WI38 (cell line): Measurements from ENCODE around the gene OR52N5.

ENCODE experiments used
- H3K4me3 ChIP-seq: 2 replicates; pipeline ENCODE4 v1.5.1; 2011; ENCODE audit warnings: low read depth, mild to moderate bottlenecking, control low read depth, low read length
- CTCF ChIP-seq: IDR thresholded peaks from 2 replicates; pipeline ENCODE4 v1.5.1; 2012; ENCODE audit warnings: low read depth, mild to moderate bottlenecking, control low read depth, low read length

Gene OR52N5

GRCh38 chr11:5749836-5750235 is 33.3 kb downstream of the OR52N5 start:
- no peak for TF ChIP-seq CTCF
- H3K4me3 ChIP-seq = no peak overlapping the region

- no peak overlapping the region for H3K4me3 ChIP-seq
- no peak for TF ChIP-seq CTCF
Observed at GRCh38 chr11:5746614-5747013, 36.5 kb downstream of the OR52N5 start.

GRCh38 chr11:5738431-5738830 is 44.7 kb downstream of the OR52N5 start:
- TF ChIP-seq CTCF = no peak
- H3K4me3 ChIP-seq = no peak overlapping the region

GRCh38 chr11:5737670-5738392 is 45.3 kb downstream of the OR52N5 start:
- TF ChIP-seq CTCF = no peak
- no peak overlapping the region for H3K4me3 ChIP-seq

GRCh38 chr11:5737091-5737490 is 46.1 kb downstream of the OR52N5 start:
- no peak for TF ChIP-seq CTCF
- H3K4me3 ChIP-seq = no peak overlapping the region

GRCh38 chr11:5736396-5736795 is 46.8 kb downstream of the OR52N5 start, which contains the start of gene OR56B1:
Gene OR56B1 (plus strand): TSS chr11:5736448. CDS start chr11:5736517, 69 bp downstream.
- TF ChIP-seq CTCF = no peak
- H3K4me3 ChIP-seq = no peak within 1 kb of the TSS

GRCh38 chr11:5727691-5728090 is 55.5 kb downstream of the OR52N5 start:
- H3K4me3 ChIP-seq = no peak overlapping the region
- no peak for TF ChIP-seq CTCF
